Measurements from ENCODE around the gene FZD7.

- TF ChIP-seq, protein P1, sequence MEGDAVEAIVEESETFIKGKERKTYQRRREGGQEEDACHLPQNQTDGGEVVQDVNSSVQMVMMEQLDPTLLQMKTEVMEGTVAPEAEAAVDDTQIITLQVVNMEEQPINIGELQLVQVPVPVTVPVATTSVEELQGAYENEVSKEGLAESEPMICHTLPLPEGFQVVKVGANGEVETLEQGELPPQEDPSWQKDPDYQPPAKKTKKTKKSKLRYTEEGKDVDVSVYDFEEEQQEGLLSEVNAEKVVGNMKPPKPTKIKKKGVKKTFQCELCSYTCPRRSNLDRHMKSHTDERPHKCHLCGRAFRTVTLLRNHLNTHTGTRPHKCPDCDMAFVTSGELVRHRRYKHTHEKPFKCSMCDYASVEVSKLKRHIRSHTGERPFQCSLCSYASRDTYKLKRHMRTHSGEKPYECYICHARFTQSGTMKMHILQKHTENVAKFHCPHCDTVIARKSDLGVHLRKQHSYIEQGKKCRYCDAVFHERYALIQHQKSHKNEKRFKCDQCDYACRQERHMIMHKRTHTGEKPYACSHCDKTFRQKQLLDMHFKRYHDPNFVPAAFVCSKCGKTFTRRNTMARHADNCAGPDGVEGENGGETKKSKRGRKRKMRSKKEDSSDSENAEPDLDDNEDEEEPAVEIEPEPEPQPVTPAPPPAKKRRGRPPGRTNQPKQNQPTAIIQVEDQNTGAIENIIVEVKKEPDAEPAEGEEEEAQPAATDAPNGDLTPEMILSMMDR (IDR thresholded peaks at IDR 0.05 in 8 of 11, conservative IDR thresholded peaks at IDR 0.05 in 3 of 11) = no peak
- TF ChIP-seq POLR2A (IDR thresholded peaks at IDR 0.05) = no peak
Measured at GRCh38 chr2:202044777-202045176, 11.1 kb downstream of the FZD7 start.
